Bone marrow (tissue), 2 donors: ENCODE results near the gene LRRC28.

ENCODE experiments used
- DNase-seq, 2 donors: peaks; one replicate each; lab custom pipeline; 2025; lab: John Stamatoyannopoulos, UW

Gene LRRC28

GRCh38 chr15:99305761-99306505, 54.7 kb downstream of the LRRC28 start:
- no peak for DNase-seq

- no peak for DNase-seq
Observed at GRCh38 chr15:99306694-99307338, 55.5 kb downstream of the LRRC28 start.

- no peak for DNase-seq
Observed at GRCh38 chr15:99307735-99308134, 56.5 kb downstream of the LRRC28 start.

- no peak for DNase-seq
Observed at GRCh38 chr15:99310745-99311144, 59.5 kb downstream of the LRRC28 start.

GRCh38 chr15:99312228-99312627, 60.9 kb downstream of the LRRC28 start:
- no peak for DNase-seq

GRCh38 chr15:99312794-99313193, 61.5 kb downstream of the LRRC28 start:
- no peak for DNase-seq

- no peak for DNase-seq
Observed at GRCh38 chr15:99315636-99316035, 64.4 kb downstream of the LRRC28 start.

GRCh38 chr15:99320374-99321215, 69.3 kb downstream of the LRRC28 start:
- DNase-seq = no peak

GRCh38 chr15:99321468-99321867, 70.2 kb downstream of the LRRC28 start:
- no peak for DNase-seq

- DNase-seq = no peak
Observed at GRCh38 chr15:99322643-99323405, 71.5 kb downstream of the LRRC28 start.

- DNase-seq = peak in 1 of 2 donors; percentile 58
Observed at GRCh38 chr15:99324082-99324620, 72.9 kb downstream of the LRRC28 start.

- no peak for DNase-seq
Observed at GRCh38 chr15:99324700-99325099, 73.4 kb downstream of the LRRC28 start.

- no peak for DNase-seq
Observed at GRCh38 chr15:99326235-99326634, 75.0 kb downstream of the LRRC28 start.

- DNase-seq = no peak
Observed at GRCh38 chr15:99328106-99329072, 77.1 kb downstream of the LRRC28 start.

- no peak for DNase-seq
Observed at GRCh38 chr15:99331381-99331780, 80.1 kb downstream of the LRRC28 start.

- peak in 1 of 2 donors; percentile 49 for DNase-seq
Observed at GRCh38 chr15:99333413-99333812, 82.1 kb downstream of the LRRC28 start.

GRCh38 chr15:99333981-99334380, 82.7 kb downstream of the LRRC28 start:
- DNase-seq = no peak

- DNase-seq = no peak
Observed at GRCh38 chr15:99335508-99335907, 84.2 kb downstream of the LRRC28 start.

GRCh38 chr15:99336794-99337193, 85.5 kb downstream of the LRRC28 start:
- DNase-seq = no peak

GRCh38 chr15:99340347-99340746, 89.1 kb downstream of the LRRC28 start:
- DNase-seq = no peak
